Natural killer cell (primary cell): ENCODE data around the gene DNAAF3. TPM values are rescaled to one million over a fixed set of nuclear protein-coding genes. Genes with fewer than 3 reads are reported as not detected.

Experiments
- ATAC-seq, 3 donors: fragments of 150-1000 bp in 2 of 3; fragments of 200-7000 bp in 1 of 3; cut with Tn5 transposase; 1 replicate in 1 of 3; 2 replicates in 2 of 3; pipeline ENCODE4 v1.10.0; 2021; ENCODE audit warnings: mild to moderate bottlenecking in 2 of 3, moderate library complexity in 2 of 3
- DNase-seq, 2 donors: peaks; one replicate each; pipeline versions ENCODE4 v3.0.0 to v3.0.0-alpha.2; 2013 to 2021; ENCODE audit warnings: mixed read lengths in 1 of 2
- H3K27ac ChIP-seq: one replicate; pipeline ENCODE4 v1.5.1; 2013; ENCODE audit warnings: mild to moderate bottlenecking, low read length
- H3K27me3 ChIP-seq: one replicate; pipeline ENCODE4 v1.6.1; 2013; ENCODE audit warnings: low read length; ENCODE audit not compliant: control insufficient read depth, insufficient read depth
- H3K36me3 ChIP-seq: one replicate; pipeline ENCODE4 v1.6.1; 2013; ENCODE audit warnings: low read length; ENCODE audit not compliant: control insufficient read depth, insufficient read depth
- H3K4me1 ChIP-seq: one replicate; pipeline ENCODE4 v1.6.1; 2013; ENCODE audit warnings: low read length; ENCODE audit not compliant: control insufficient read depth, insufficient read depth
- H3K4me3 ChIP-seq: one replicate; pipeline ENCODE4 v1.5.1; 2013; ENCODE audit warnings: low read length
- H3K9me3 ChIP-seq: one replicate; pipeline ENCODE4 v1.6.1; 2013; ENCODE audit warnings: low read length; ENCODE audit not compliant: control insufficient read depth, insufficient read depth
- H3K27ac Mint-ChIP-seq, 2 donors: one replicate each; pipeline ENCODE4 v1.8.0; 2022; ENCODE audit warnings: mild to moderate bottlenecking in 2 of 2, mixed read lengths in 2 of 2, moderate library complexity in 1 of 2
- H3K27me3 Mint-ChIP-seq, 2 donors: one replicate each; pipeline ENCODE4 v1.8.0; 2022; ENCODE audit warnings: low read depth in 2 of 2, mixed read lengths in 2 of 2
- H3K36me3 Mint-ChIP-seq: one replicate; pipeline ENCODE4 v1.8.0; 2022; ENCODE audit warnings: mixed read lengths
- H3K4me1 Mint-ChIP-seq, 2 donors: one replicate each; pipeline ENCODE4 v1.8.0; 2022; ENCODE audit warnings: mixed read lengths in 2 of 2
- H3K4me3 Mint-ChIP-seq: one replicate; pipeline ENCODE4 v1.8.0; 2022; ENCODE audit warnings: mild to moderate bottlenecking, moderate library complexity, mixed read lengths
- H3K9me3 Mint-ChIP-seq, 2 donors: one replicate each; pipeline ENCODE4 v1.8.0; 2022; ENCODE audit warnings: mixed read lengths in 2 of 2
- WGBS: methylation state at CpG from one replicate; pipeline ENCODE4 v1.1.7; 2013; ENCODE audit warnings: missing lambda C conversion rate; ENCODE audit not compliant: insufficient coverage; 5-methylcytosine and 5-hydroxymethylcytosine counted together
- intact Hi-C: fragments of 100-400 bp; cut with micrococcal nuclease; formaldehyde crosslinking; loops from one replicate; pipeline ENCODE4 v1.14.2; 2022
- total RNA-seq, 4 donors: library from RNA; stranded (reverse); fragments of 120-200 nt in 1 of 4; gene quantifications; one replicate each; pipeline versions ENCODE4 v1.2.3 to v1.2.4, GENCODE V29; 2013 to 2022
- TF ChIP-seq, protein P1 (sequence below): fragments of 200-600 bp; IDR thresholded peaks from one replicate; pipeline ENCODE4 v1.8.0; 2022; ENCODE audit warnings: antibody characterized with exemption

Gene DNAAF3
- total RNA-seq, 3 donors from 2014 or later (not counting 1 experiment from before 2014, with no cell fraction given): not detected

DNA sequence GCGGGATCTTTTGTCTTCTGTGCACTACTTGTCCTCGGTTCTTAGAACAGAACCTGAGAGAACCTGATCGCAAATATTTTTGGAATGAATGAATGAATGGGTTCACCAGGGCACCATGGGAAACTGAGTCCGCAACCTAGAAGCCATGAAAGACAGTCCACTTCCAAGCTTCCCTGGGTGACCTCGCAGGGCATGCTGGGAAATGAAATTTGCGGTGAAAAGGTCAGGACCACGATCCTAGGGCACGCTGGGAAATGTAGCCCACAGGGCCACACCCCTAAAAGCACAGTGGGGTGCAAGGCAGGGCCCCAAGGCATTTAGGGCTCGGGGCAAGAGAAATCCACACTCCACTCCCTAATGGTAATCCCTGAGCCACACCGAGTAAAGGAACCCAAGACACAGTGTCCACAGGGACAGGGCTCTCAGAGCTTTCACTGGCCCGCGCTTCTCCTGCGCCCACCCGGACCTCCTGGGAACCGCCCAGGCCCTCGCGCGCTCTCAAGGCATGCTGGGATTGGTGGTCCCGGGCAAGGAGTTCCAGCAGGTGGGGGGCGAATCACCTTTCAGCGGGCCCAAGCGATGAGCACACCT lies 47.9 kb downstream of the DNAAF3 start:
- TF ChIP-seq, protein P1, sequence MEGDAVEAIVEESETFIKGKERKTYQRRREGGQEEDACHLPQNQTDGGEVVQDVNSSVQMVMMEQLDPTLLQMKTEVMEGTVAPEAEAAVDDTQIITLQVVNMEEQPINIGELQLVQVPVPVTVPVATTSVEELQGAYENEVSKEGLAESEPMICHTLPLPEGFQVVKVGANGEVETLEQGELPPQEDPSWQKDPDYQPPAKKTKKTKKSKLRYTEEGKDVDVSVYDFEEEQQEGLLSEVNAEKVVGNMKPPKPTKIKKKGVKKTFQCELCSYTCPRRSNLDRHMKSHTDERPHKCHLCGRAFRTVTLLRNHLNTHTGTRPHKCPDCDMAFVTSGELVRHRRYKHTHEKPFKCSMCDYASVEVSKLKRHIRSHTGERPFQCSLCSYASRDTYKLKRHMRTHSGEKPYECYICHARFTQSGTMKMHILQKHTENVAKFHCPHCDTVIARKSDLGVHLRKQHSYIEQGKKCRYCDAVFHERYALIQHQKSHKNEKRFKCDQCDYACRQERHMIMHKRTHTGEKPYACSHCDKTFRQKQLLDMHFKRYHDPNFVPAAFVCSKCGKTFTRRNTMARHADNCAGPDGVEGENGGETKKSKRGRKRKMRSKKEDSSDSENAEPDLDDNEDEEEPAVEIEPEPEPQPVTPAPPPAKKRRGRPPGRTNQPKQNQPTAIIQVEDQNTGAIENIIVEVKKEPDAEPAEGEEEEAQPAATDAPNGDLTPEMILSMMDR: no peak
- no peak overlapping the region for H3K27ac ChIP-seq
- H3K4me1 ChIP-seq: peaks cover 43% of the 10 kb centered on the region
- Mint-ChIP-seq H3K9me3 (no peaks in the 10 kb centered on the region), H3K27ac (peak overlapping the region; percentile 84 to 98), H3K27me3 (peaks cover 7 to 12% of the 10 kb centered on the region in 2 donors), H3K36me3 (no peaks in the 10 kb centered on the region), H3K4me1 (peaks cover 36 to 45% of the 10 kb centered on the region in 2 donors), H3K4me3 (peak overlapping the region; percentile 97)
- H3K36me3 ChIP-seq: no peaks in the 10 kb centered on the region
- no peaks in the 10 kb centered on the region for H3K27me3 ChIP-seq
- ATAC-seq: no peak
- peak in 1 of 2 donors; percentile 27 for DNase-seq
- peak overlapping the region; percentile 69 for H3K4me3 ChIP-seq
- intact Hi-C loops: loop anchor here (5.0 kb wide), 1 partner anchor 36 kb away; no protein-coding TSS in a partner anchor
- H3K9me3 ChIP-seq: no peaks in the 10 kb centered on the region
- WGBS: 24% methylated on average over 22 of the region's 22 CpGs

GRCh38 chr19:55117663-55118391 lies 48.6 kb downstream of the DNAAF3 start:
- DNase-seq: peak; percentile 93 to 98
- H3K9me3 ChIP-seq: no peaks in the 10 kb centered on the region
- H3K4me3 ChIP-seq: peak overlapping the region; percentile 69
- peaks cover under 1 to 6% of the 10 kb centered on the region in 2 donors for H3K27me3 Mint-ChIP-seq
- no peaks in the 10 kb centered on the region for H3K9me3 Mint-ChIP-seq
- peak overlapping the region; percentile 44 for H3K27ac ChIP-seq
- H3K27me3 ChIP-seq: no peaks in the 10 kb centered on the region
- peaks cover 1% of the 10 kb centered on the region for H3K36me3 ChIP-seq
- H3K36me3 Mint-ChIP-seq: no peaks in the 10 kb centered on the region
- ATAC-seq: peak; percentile 90 to 98 (median 93)
- WGBS: under 1% methylated on average over 44 of the region's 44 CpGs
- H3K4me1 ChIP-seq: peaks cover 50% of the 10 kb centered on the region
- TF ChIP-seq, protein P1: no peak
- intact Hi-C loops: loop anchor here (1.0 to 5.0 kb wide), 2 partner anchors 36 to 61 kb away; no protein-coding TSS in a partner anchor
- H3K4me3 Mint-ChIP-seq: peak overlapping the region; percentile 97
- H3K4me1 Mint-ChIP-seq: peaks cover 36 to 48% of the 10 kb centered on the region in 2 donors
- H3K27ac Mint-ChIP-seq: peak overlapping the region; percentile 84 to 98

- intact Hi-C loops: loop anchor here (1.0 to 5.0 kb wide), 2 partner anchors 35 to 62 kb away; no protein-coding TSS in a partner anchor
- H3K4me3 ChIP-seq: peak within 1 kb of the TSS; percentile 69
- WGBS: under 1% methylated on average over 97 of the region's 97 CpGs
- ATAC-seq: peak; percentile 22 to 30 (median 28)
- H3K27ac ChIP-seq: peak within 1 kb of the TSS; percentile 45
- no peaks in the 10 kb centered on the region for H3K27me3 ChIP-seq
- Mint-ChIP-seq H3K4me3 (peak within 1 kb of the TSS; percentile 97), H3K27ac (peak within 1 kb of the TSS; percentile 89 to 98), H3K4me1 (peaks cover 36 to 49% of the 10 kb centered on the region in 2 donors), H3K27me3 (no peaks in the 10 kb centered on the region), H3K9me3 (no peaks in the 10 kb centered on the region), H3K36me3 (no peaks in the 10 kb centered on the region)
- DNase-seq: no peak
- no peaks in the 10 kb centered on the region for H3K9me3 ChIP-seq
- peaks cover 5% of the 10 kb centered on the region for H3K36me3 ChIP-seq
- TF ChIP-seq, protein P1: no peak
- H3K4me1 ChIP-seq: peaks cover 51% of the 10 kb centered on the region
Measured at GRCh38 chr19:55116859-55117662, 49.4 kb downstream of the DNAAF3 start, which contains the start of gene PPP1R12C. PPP1R12C (minus strand) TSS chr19:55117637; CDS start chr19:55117543, 94 bp downstream.
